HFF-Myc (cell line): ENCODE results near the gene CALCOCO2.
"Not testable (repeated sequence)": the region's sequence is repeated elsewhere in the genome, so short reads cannot be mapped to it uniquely, and the experiment has no call there.

Experiments used
- DNase-seq: peaks from one replicate; pipeline ENCODE4 v3.0.0-alpha.2; 2011; ENCODE audit warnings: low read depth; ENCODE audit errors: extremely low read depth
- H3K4me3 ChIP-seq: replicated peaks from 2 replicates; pipeline ENCODE4 v1.5.1; 2011; ENCODE audit warnings: low read depth, mild to moderate bottlenecking, control low read depth, low read length
- CTCF ChIP-seq: IDR thresholded peaks from 2 replicates; pipeline ENCODE4 v1.5.1; 2012; ENCODE audit warnings: mild to moderate bottlenecking, low read depth, low read length, control low read depth; ENCODE audit errors: missing control alignments

CALCOCO2 gene

GRCh38 chr17:48860456-48860855, 29.6 kb downstream of the CALCOCO2 start:
- no peak overlapping the region for H3K4me3 ChIP-seq
- DNase-seq, result no peak
- TF ChIP-seq CTCF, result no peak

GRCh38 chr17:48868916-48869500, 38.2 kb downstream of the CALCOCO2 start:
- TF ChIP-seq CTCF, result no peak
- no peak for DNase-seq
- H3K4me3 ChIP-seq, result no peak overlapping the region

- no peak for TF ChIP-seq CTCF
- no peak overlapping the region for H3K4me3 ChIP-seq
- DNase-seq, result no peak
Measured at GRCh38 chr17:48869821-48870318, 39.0 kb downstream of the CALCOCO2 start.

GRCh38 chr17:48871035-48871550, 40.3 kb downstream of the CALCOCO2 start:
- DNase-seq, result no peak
- TF ChIP-seq CTCF, result no peak
- H3K4me3 ChIP-seq, result no peak overlapping the region

GRCh38 chr17:48871551-48872351, 40.9 kb downstream of the CALCOCO2 start:
- no peak for DNase-seq
- H3K4me3 ChIP-seq, result no peak overlapping the region
- no peak for TF ChIP-seq CTCF

GRCh38 chr17:48872409-48872808, 41.6 kb downstream of the CALCOCO2 start:
- not testable (repeated sequence) for DNase-seq, H3K4me3 ChIP-seq

- no peak for TF ChIP-seq CTCF
- no peak overlapping the region for H3K4me3 ChIP-seq
- no peak for DNase-seq
Measured at GRCh38 chr17:48873209-48873608, 42.4 kb downstream of the CALCOCO2 start.
